ENCODE results near the gene TMEM255B.
"Not testable (repeated sequence)": the region's sequence is repeated elsewhere in the genome, so short reads cannot be mapped to it uniquely, and the experiment has no call there.

Gene TMEM255B

DNA sequence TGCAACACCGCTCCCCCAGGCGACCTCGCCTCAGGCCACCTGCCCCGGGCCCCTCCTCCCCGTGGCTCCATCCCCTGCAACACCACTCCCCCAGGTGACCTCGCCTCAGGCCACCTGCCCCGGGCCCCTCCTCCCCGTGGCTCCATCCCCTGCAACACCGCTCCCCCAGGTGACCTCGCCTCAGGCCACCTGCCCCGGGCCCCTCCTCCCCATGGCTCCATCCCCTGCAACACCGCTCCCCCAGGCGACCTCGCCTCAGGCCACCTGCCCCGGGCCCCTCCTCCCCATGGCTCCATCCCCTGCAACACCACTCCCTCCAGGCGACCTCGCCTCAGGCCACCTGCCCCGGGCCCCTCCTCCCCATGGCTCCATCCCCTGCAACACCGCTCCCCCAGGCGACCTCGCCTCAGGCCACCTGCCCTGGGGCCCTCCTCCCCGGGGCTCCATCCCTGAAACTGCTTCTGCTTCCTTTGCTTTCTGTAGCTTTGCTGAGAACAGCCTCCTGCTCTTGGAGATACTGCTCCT lies 71.5 kb downstream of the TMEM255B start:
- not testable (repeated sequence) for DNase-seq (ENCODE audit: insufficient read length, low spot score); FAIRE-seq

GRCh38 chr13:113831061-113831460 lies 72.0 kb downstream of the TMEM255B start:
- FAIRE-seq (no peak), DNase-seq (ENCODE audit: insufficient read length, low spot score) (no peak)

- FAIRE-seq (no peak), DNase-seq (ENCODE audit: insufficient read length, low spot score) (no peak)
These were observed 73.2 kb downstream of the TMEM255B start for GRCh38 chr13:113832205-113832604.

- FAIRE-seq (no peak), DNase-seq (ENCODE audit: insufficient read length, low spot score) (no peak)
These were observed 73.6 kb downstream of the TMEM255B start for GRCh38 chr13:113832631-113833030.

- no peak for FAIRE-seq
- no peak for DNase-seq (ENCODE audit: insufficient read length, low spot score)
These were observed 74.2 kb downstream of the TMEM255B start for GRCh38 chr13:113833111-113833830.

GRCh38 chr13:113834006-113834405 lies 75.0 kb downstream of the TMEM255B start:
- DNase-seq (ENCODE audit: insufficient read length, low spot score); FAIRE-seq: not testable (repeated sequence)

- FAIRE-seq: no peak
These were observed 75.6 kb downstream of the TMEM255B start for GRCh38 chr13:113834496-113835200.

DNA sequence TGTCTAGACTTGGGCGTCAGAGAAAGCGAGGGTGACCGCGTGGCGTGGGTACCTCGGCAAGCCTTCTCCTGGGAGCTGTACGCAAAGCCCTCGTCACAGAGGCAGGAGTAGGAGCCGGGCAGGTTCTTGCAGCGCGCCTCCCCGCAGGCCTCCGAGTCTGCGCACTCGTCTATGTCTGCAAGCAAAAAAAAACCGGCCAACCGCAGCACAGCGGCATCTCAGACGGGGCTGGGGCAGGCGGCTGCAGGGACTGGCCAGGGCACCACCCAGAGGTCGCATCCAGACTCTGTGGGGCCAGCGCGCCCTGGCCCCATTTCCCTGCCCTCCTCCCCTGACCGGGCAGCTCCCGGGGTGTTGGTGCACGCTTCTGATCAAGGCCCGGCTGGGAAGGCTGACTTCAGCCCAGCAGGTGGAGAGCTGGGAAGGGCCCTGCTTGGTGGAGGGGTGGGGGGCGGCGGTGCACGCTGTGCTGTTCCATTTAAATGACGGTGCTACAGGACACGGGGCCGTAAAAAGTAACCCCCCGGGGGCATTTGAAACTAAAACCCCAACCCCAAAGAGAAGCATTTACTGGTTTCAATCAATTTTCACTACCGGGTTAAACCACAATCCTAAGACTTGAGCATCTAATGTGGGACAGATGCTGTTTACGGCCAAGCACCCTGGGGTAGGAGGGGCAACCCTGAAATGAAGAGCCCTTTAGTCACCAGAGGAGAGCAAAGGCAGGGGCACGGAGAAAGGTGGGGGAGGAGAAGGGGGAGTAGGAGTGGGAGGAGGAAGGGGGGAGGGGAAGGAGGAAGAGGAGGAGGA lies 76.6 kb downstream of the TMEM255B start:
- FAIRE-seq (no peak), DNase-seq (ENCODE audit: insufficient read length, low spot score) (no peak)

More at GRCh38 chr13:113834496-113835200, 75.6 kb downstream of the TMEM255B start:
- no peak for DNase-seq (ENCODE audit: insufficient read length, low spot score)

DNA sequence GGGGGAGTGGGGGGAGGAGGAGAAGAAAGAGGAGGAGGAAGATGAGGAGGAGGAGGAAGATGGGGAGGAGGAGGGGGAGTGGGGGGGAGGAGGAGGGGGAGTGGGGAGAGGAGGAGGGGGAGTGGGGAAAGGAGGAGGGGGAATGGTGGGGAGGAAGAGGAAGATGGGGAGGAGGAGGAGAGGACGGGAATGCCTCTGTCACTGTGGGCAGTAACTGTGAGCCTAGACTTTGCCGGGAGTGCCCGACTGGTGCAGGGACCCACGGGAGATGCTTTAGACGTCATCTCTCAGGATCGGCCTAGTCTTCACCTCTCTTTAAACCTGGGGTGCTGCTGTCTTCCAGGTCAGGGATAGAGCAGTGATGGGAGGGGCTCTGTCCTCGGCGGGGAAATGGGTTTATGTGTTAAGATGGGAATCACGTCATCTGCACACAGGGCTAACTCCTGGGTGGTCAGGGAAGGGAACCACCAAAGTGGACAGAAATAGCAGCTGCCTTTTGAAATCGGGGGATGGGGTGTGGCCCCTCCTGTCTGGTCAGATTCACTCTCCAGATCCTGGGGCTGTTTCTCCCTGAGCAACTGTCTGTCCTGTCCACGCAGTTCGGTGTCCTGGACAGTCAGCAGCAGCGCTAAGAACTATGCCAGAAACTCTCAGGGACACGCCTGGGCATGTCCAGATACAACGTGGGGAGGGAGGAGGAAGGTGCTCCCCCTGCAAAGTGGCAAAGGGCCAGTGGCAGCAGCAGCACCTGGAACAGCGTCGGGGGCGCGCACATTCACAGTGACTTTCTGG lies 77.9 kb downstream of the TMEM255B start:
- DNase-seq (ENCODE audit: insufficient read length, low spot score): no peak
- FAIRE-seq: no peak

GRCh38 chr13:113837560-113838355 lies 78.7 kb downstream of the TMEM255B start:
- no peak for FAIRE-seq
- no peak for DNase-seq (ENCODE audit: insufficient read length, low spot score)

- no peak for DNase-seq (ENCODE audit: insufficient read length, low spot score)
- no peak for FAIRE-seq
These were observed 79.7 kb downstream of the TMEM255B start for GRCh38 chr13:113838711-113839201.

- no peak for FAIRE-seq
- DNase-seq (ENCODE audit: insufficient read length, low spot score): no peak
These were observed 80.6 kb downstream of the TMEM255B start for GRCh38 chr13:113839536-113840204.

GRCh38 chr13:113840541-113841352 lies 81.7 kb downstream of the TMEM255B start:
- FAIRE-seq (no peak), DNase-seq (ENCODE audit: insufficient read length, low spot score) (no peak)

DNA sequence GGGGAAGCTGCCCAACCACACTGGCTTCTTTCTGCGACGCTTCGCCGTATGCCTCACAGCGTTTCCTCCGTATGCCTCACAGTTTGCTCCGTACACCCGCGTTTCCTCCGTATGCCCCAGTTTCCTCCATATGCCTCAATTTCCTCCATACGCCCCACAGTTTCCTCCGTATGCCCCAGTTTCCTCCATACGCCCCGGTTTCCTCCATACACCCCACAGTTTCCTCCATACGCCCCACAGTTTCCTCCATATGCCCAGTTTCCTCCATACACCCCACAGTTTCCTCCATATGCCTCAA lies 82.3 kb downstream of the TMEM255B start:
- no peak for FAIRE-seq
- no peak for DNase-seq (ENCODE audit: insufficient read length, low spot score)

DNA sequence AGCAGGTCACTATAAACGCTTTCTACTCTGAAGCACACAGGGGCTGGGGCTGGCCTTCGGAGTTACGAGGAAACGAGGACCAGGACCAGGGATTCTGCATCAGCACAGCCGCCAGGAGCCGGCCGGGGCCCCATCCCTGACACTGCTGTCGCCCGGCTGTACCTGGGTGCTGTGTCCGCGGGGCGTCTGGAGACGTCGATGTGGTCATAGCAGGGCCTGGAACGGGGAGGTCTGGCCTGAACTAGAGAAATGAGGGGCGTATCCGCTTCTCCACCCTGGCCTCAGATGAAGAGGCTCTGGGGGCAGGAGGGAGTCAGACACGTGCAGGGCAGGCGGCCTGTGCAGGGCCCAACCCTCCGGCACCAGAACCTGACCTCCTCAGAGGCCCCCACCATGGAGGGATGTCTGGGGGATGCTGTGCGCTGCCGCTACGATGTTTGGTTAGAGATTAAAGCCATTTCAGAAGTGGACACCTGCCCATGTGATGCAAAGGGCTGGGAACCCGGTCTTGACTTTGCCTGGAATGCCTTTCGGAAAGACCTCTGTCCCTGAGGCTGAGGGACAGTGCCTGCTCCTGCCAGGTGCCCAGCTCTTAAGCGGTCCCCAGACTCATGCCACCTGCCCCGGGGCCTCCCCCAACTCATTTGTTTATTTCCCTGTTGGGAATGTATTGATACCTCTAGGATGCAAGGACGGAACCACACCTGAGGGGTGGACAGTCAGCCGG lies 83.5 kb downstream of the TMEM255B start:
- no peak for FAIRE-seq

GRCh38 chr13:113843063-113843654 lies 84.1 kb downstream of the TMEM255B start:
- DNase-seq (ENCODE audit: insufficient read length, low spot score) (no peak), FAIRE-seq (no peak)

More for the DNA sequence above, 83.5 kb downstream of the TMEM255B start:
- no peak for DNase-seq (ENCODE audit: insufficient read length, low spot score)

Measured in GM19239 (cell line).